OCI-LY3 (cell line): ENCODE measurements around the gene SHISA7.

Experiments used
- H2AFZ ChIP-seq: fragments of 200-600, 300-600 bp; shearing (Covaris generic); 2 replicates; pipeline ENCODE4 v1.6.0; 2014; ENCODE audit warnings: antibody characterized with exemption, low read depth, low read length
- H3K27ac ChIP-seq: fragments of 200-600, 300-600 bp; sonication (generic); 2 replicates; pipeline ENCODE4 v1.5.1; 2014; ENCODE audit warnings: mild to moderate bottlenecking, low read length, moderate library complexity, mixed read lengths
- H3K27me3 ChIP-seq: fragments of 200-600, 300-600 bp; sonication (generic); 2 replicates; pipeline ENCODE4 v1.6.1; 2014; ENCODE audit warnings: low read depth, low read length, mixed read lengths
- H3K36me3 ChIP-seq: fragments of 200-600, 300-600 bp; sonication (generic); replicated peaks from 2 replicates; pipeline ENCODE3; 2014; ENCODE audit warnings: low read depth, low read length, mixed read lengths
- H3K4me1 ChIP-seq: fragments of 300-600, 200-600 bp; sonication (generic); 2 replicates; pipeline ENCODE4 v1.6.1; 2014; ENCODE audit warnings: low read length, mixed read lengths
- H3K4me2 ChIP-seq: fragments of 200-600, 300-600 bp; sonication (generic); 2 replicates; pipeline ENCODE4 v1.6.1; 2014; ENCODE audit warnings: low read length, mixed read lengths
- H3K4me3 ChIP-seq: fragments of 300-600, 200-600 bp; sonication (generic); 2 replicates; pipeline ENCODE4 v1.5.1; 2014; ENCODE audit warnings: antibody characterized with exemption, mild to moderate bottlenecking, low read length, moderate library complexity
- H3K79me2 ChIP-seq: fragments of 300-600, 200-600 bp; shearing (Covaris generic); 2 replicates; pipeline ENCODE4 v1.6.1; 2014; ENCODE audit warnings: mild to moderate bottlenecking, low read length, mixed read lengths
- H3K9ac ChIP-seq: fragments of 300-600, 200-600 bp; shearing (Covaris generic); 2 replicates; pipeline ENCODE4 v1.6.0; 2014; ENCODE audit warnings: mild to moderate bottlenecking, low read length, moderate library complexity
- H3K9me3 ChIP-seq: fragments of 200-600, 300-600 bp; shearing (Covaris generic); 2 replicates; pipeline ENCODE4 v1.6.1; 2014; ENCODE audit warnings: low read length, mixed read lengths; ENCODE audit not compliant: insufficient read depth
- H4K20me1 ChIP-seq: fragments of 200-600, 300-600 bp; sonication (generic); 2 replicates; pipeline ENCODE4 v1.6.1; 2016; ENCODE audit warnings: low read length, mixed read lengths; ENCODE audit not compliant: insufficient read depth
- CTCF ChIP-seq: fragments of 200-600, 300-600 bp; sonication (generic); IDR thresholded peaks from 2 replicates; pipeline ENCODE4 v1.5.1; 2014; ENCODE audit warnings: antibody characterized with exemption, low read length, low read depth
- EZH2phosphoT487 ChIP-seq: fragments of 200-600 bp; shearing (Covaris generic); IDR thresholded peaks from 2 replicates; pipeline ENCODE4 v1.6.1; 2018; ENCODE audit warnings: antibody characterized with exemption, mixed run types, low read depth

Gene SHISA7

GRCh38 chr19:55442372-55442961, 633 bp downstream of the SHISA7 start:
- Histone ChIP-seq H3K4me2 (no peak overlapping the region), H3K9me3 (no peaks in the 10 kb centered on the region), H3K4me3 (no peak overlapping the region), H3K4me1 (no peaks in the 10 kb centered on the region), H3K79me2 (no peaks in the 10 kb centered on the region), H3K27ac (no peak overlapping the region), H2AFZ (no peak overlapping the region), H4K20me1 (no peaks in the 10 kb centered on the region), H3K27me3 (no peaks in the 10 kb centered on the region), H3K36me3 (no peaks in the 10 kb centered on the region), H3K9ac (no peak overlapping the region)
- TF ChIP-seq EZH2phosphoT487 (no peak), CTCF (no peak)

- no peaks in the 10 kb centered on the region for H3K36me3 ChIP-seq
- TF ChIP-seq EZH2phosphoT487 (no peak), CTCF (no peak)
- H3K9ac ChIP-seq = no peak overlapping the region
- H3K27ac ChIP-seq = no peak overlapping the region
- H3K4me3 ChIP-seq = no peak overlapping the region
- H3K79me2 ChIP-seq = no peaks in the 10 kb centered on the region
- H3K9me3 ChIP-seq = no peaks in the 10 kb centered on the region
- peaks cover 2% of the 10 kb centered on the region; the same call in 1 of the 2 replicates for H3K27me3 ChIP-seq
- H3K4me1 ChIP-seq = no peaks in the 10 kb centered on the region
- no peak overlapping the region for H2AFZ ChIP-seq
- H3K4me2 ChIP-seq = no peak overlapping the region
- no peaks in the 10 kb centered on the region for H4K20me1 ChIP-seq
These were observed 1.3 kb downstream of the SHISA7 start for GRCh38 chr19:55441692-55442321.

- no peaks in the 10 kb centered on the region for H4K20me1 ChIP-seq
- H3K4me2 ChIP-seq = no peak overlapping the region
- H3K27me3 ChIP-seq = peaks cover 3% of the 10 kb centered on the region; the same call in 1 of the 2 replicates
These were observed 1.8 kb downstream of the SHISA7 start for GRCh38 chr19:55441319-55441691.

More at GRCh38 chr19:55441319-55441691, 1.8 kb downstream of the SHISA7 start:
- TF ChIP-seq EZH2phosphoT487 (no peak), CTCF (no peak)
- H3K9me3 ChIP-seq = no peaks in the 10 kb centered on the region
- H3K9ac ChIP-seq = no peak overlapping the region
- H2AFZ ChIP-seq = no peak overlapping the region
- no peak overlapping the region for H3K4me3 ChIP-seq
- H3K4me1 ChIP-seq = no peaks in the 10 kb centered on the region
- H3K79me2 ChIP-seq = no peaks in the 10 kb centered on the region
- no peaks in the 10 kb centered on the region for H3K36me3 ChIP-seq
- no peak overlapping the region for H3K27ac ChIP-seq
